HepG2 (cell line): ENCODE data around the gene GRB7. TPM values are rescaled to one million over a fixed set of nuclear protein-coding genes. Genes with fewer than 3 reads are reported as not detected.

ENCODE experiments used
- ATAC-seq: fragments of 200-7000 bp; cut with Tn5 transposase; 3 replicates; pipeline ENCODE4 v1.9.1; 2020; ENCODE audit warnings: mild to moderate bottlenecking, moderate library complexity
- BruUV-seq: library from RNA; stranded (reverse); fragments of 400-500 nt; replicated peaks from 2 replicates; lab custom pipeline; 2021; lab: Mats Ljungman, UMichigan
- CTCF ChIA-PET: fragments of 300-600 bp; formaldehyde crosslinking; extraction: SDS; loops from one replicate; lab custom pipeline; 2021; ENCODE audit warnings: low total read pairs, inconsistent platforms, low intra/inter-chr PET ratio; lab: Yijun Ruan, JAX
- POLR2A ChIA-PET: fragments of 350-600 bp; sonication (Branson Sonifier 250); formaldehyde crosslinking; loops from one replicate; lab custom pipeline; 2020; ENCODE audit warnings: antibody characterized with exemption, inconsistent platforms; lab: Yijun Ruan, JAX
- DNase-seq: peaks from one replicate; pipeline ENCODE4 v3.0.0-alpha.2; 2015; ENCODE audit warnings: low spot score
- FAIRE-seq: peaks from 3 replicates; lab custom pipeline; 2011; peaks lifted over from hg19 to GRCh38; lab: Jason Lieb, UNC
- H2AFZ ChIP-seq: one replicate; pipeline ENCODE4 v1.6.1; 2011; ENCODE audit warnings: low read length, inconsistent platforms
- H3K27ac ChIP-seq: fragments of 300-600 bp; 3 replicates; pipeline ENCODE4 v1.8.0; 2011; ENCODE audit warnings: mixed run types, mild to moderate bottlenecking, mixed read lengths, low read length, inconsistent platforms; ENCODE audit not compliant: insufficient read depth; ENCODE audit errors: extremely low read length
- H3K27me3 ChIP-seq, 2 experiments: fragments of 200-600 bp in 1 of 2; 2 replicates in 1 of 2; 3 replicates in 1 of 2; pipeline versions ENCODE4 v1.6.0 to v1.8.0; 2011; ENCODE audit warnings: low read length in 2 of 2, mild to moderate bottlenecking in 2 of 2, moderate library complexity in 2 of 2, inconsistent platforms in 1 of 2; ENCODE audit not compliant: insufficient read depth in 2 of 2, control insufficient read depth in 1 of 2
- H3K36me3 ChIP-seq, 2 experiments: fragments of 200-600 bp in 1 of 2; replicated peaks in 1 of 2; 2 replicates in 1 of 2; 3 replicates in 1 of 2; pipeline versions ENCODE4 v1.5.1 to v1.8.0; 2011; ENCODE audit warnings: low read length in 2 of 2, inconsistent platforms in 1 of 2; ENCODE audit not compliant: insufficient read depth in 2 of 2, control insufficient read depth in 1 of 2
- H3K4me1 ChIP-seq: 2 replicates; pipeline ENCODE4 v1.5.1; 2012; ENCODE audit warnings: low read length, inconsistent platforms; ENCODE audit not compliant: insufficient read depth
- H3K4me2 ChIP-seq: 2 replicates; pipeline ENCODE4 v1.6.0; 2011; ENCODE audit warnings: low read depth, low read length, inconsistent platforms
- H3K4me3 ChIP-seq, 3 experiments: fragments of 200-600 bp in 1 of 3; sonication (generic), shearing (Covaris generic) in 1 of 3; replicated peaks in 1 of 3; 2 replicates each; pipeline ENCODE4 v1.5.1; 2011 to 2016; ENCODE audit warnings: low read length in 3 of 3, inconsistent platforms in 2 of 3, low read depth in 2 of 3, mild to moderate bottlenecking in 2 of 3, control low read depth in 1 of 3, mixed read lengths in 1 of 3; ENCODE audit not compliant: insufficient read depth in 1 of 3
- H3K79me2 ChIP-seq: one replicate; pipeline ENCODE4 v1.6.1; 2011; ENCODE audit warnings: low read length, inconsistent platforms; ENCODE audit not compliant: insufficient read depth
- H3K9ac ChIP-seq: 2 replicates; pipeline ENCODE4 v1.6.0; 2011; ENCODE audit warnings: mild to moderate bottlenecking, low read depth, low read length, inconsistent platforms; ENCODE audit not compliant: insufficient read depth
- H3K9me3 ChIP-seq: 2 replicates; pipeline ENCODE4 v1.5.1; 2012; ENCODE audit warnings: mild to moderate bottlenecking, low read length
- H4K20me1 ChIP-seq: 2 replicates; pipeline ENCODE4 v1.6.0; 2011; ENCODE audit warnings: inconsistent platforms, mild to moderate bottlenecking, low read length, moderate library complexity; ENCODE audit not compliant: insufficient read depth
- ASH2L ChIP-seq: fragments of 300-600, 200-600 bp; sonication (generic); IDR thresholded peaks from 2 replicates; pipeline ENCODE4 v1.7.0; 2017; ENCODE audit warnings: low read depth, mild to moderate bottlenecking, moderate library complexity, mixed read lengths, low read length; ENCODE audit not compliant: insufficient read length
- FLYWCH1 ChIP-seq: sonication (generic); formaldehyde crosslinking; IDR thresholded peaks from 2 replicates; pipeline ENCODE4 v1.8.1; 2023; ENCODE audit warnings: mild to moderate bottlenecking, missing genetic modification reagents
- FOXC1 ChIP-seq: sonication (generic); formaldehyde crosslinking; IDR thresholded peaks from 2 replicates; pipeline ENCODE4 v1.8.0; 2022; ENCODE audit warnings: mild to moderate bottlenecking, missing genetic modification reagents, borderline replicate concordance
- HBP1 ChIP-seq: IDR thresholded peaks from 2 replicates; pipeline ENCODE4 v1.6.1; 2016; ENCODE audit warnings: low read depth, control low read depth
- HDAC1 ChIP-seq: sonication (generic); formaldehyde crosslinking; IDR thresholded peaks from 2 replicates; pipeline ENCODE4 v1.5.1; 2020; ENCODE audit warnings: mild to moderate bottlenecking, missing genetic modification reagents
- KLF15 ChIP-seq: sonication (generic); formaldehyde crosslinking; IDR thresholded peaks from 2 replicates; pipeline ENCODE4 v1.8.1; 2023; ENCODE audit warnings: borderline replicate concordance, mild to moderate bottlenecking, inconsistent platforms, missing genetic modification reagents, mixed read lengths
- NFAT5 ChIP-seq: sonication (generic); formaldehyde crosslinking; IDR thresholded peaks from 2 replicates; pipeline ENCODE4 v1.4.0; 2020; ENCODE audit warnings: missing genetic modification reagents
- TEAD2 ChIP-seq: sonication (generic); formaldehyde crosslinking; IDR thresholded peaks from 2 replicates; pipeline ENCODE4 v1.9.0; 2021; ENCODE audit warnings: missing genetic modification reagents
- TERF1 ChIP-seq: sonication (generic); formaldehyde crosslinking; IDR thresholded peaks from 2 replicates; pipeline ENCODE4 v1.8.0; 2022; ENCODE audit warnings: mild to moderate bottlenecking, missing genetic modification reagents, moderate library complexity
- ZHX1 ChIP-seq: sonication (generic); formaldehyde crosslinking; IDR thresholded peaks from 2 replicates; pipeline ENCODE4 v1.8.1; 2022; ENCODE audit warnings: low read depth, mild to moderate bottlenecking, missing genetic modification reagents
- ZNF605 ChIP-seq: sonication (generic); formaldehyde crosslinking; IDR thresholded peaks from 2 replicates; pipeline ENCODE4 v1.8.0; 2022; ENCODE audit warnings: mild to moderate bottlenecking, missing genetic modification reagents
- WGBS: methylation state at CpG from one replicate; pipeline ENCODE4 v1.1.6; 2017; ENCODE audit warnings: low lambda C conversion rate; 5-methylcytosine and 5-hydroxymethylcytosine counted together
- in situ Hi-C: cut with HindIII; loops from 2 replicates; pipeline ENCODE4 v1.10.0; 2017; ENCODE audit warnings: low pct_unique_long_range_greater_than_20kb; ENCODE audit not compliant: extremely low pct_ligation_motif_present
- intact Hi-C: fragments of 100-400 bp; cut with micrococcal nuclease; formaldehyde crosslinking; loops from one replicate; pipeline ENCODE4 v1.10.0; 2022; ENCODE audit not compliant: unreplicated experiment
- polyA plus RNA-seq, 8 experiments: library from polyadenylated mRNA; depleted of rRNA in 3 of 8; stranded (reverse) in 7 of 8; unstranded in 1 of 8; fragments of >200 nt; fragmentation: Illumina TruSeq in 4 of 8; extraction: Trizol in 4 of 8; gene quantifications; 2 replicates each; pipeline versions ENCODE4 v1.2.1 to v1.2.3, GENCODE V29; 2011 to 2016; ENCODE audit warnings: low read depth in 4 of 8, missing spikeins in 1 of 8, mixed read lengths in 1 of 8; ENCODE audit not compliant: insufficient read depth in 1 of 8
- total RNA-seq, 5 experiments: library from RNA; depleted of rRNA; stranded (reverse); fragments of >200 nt; fragmentation: Illumina TruSeq; extraction: Trizol; gene quantifications; 2 replicates each; pipeline ENCODE4 v1.2.3, GENCODE V29; 2016; ENCODE audit warnings: low read depth in 1 of 5

The GRB7 gene
- total and polyA plus RNA-seq, 2 of the 13 experiments (the other 11 are each of a cell fraction or from before 2014, with no cell fraction given), result 60.2 to 77.7 TPM

GRCh38 chr17:39753514-39754160 is 15.9 kb downstream of the GRB7 start:
- in situ Hi-C loops, result loop anchor here (5.0 kb wide), 2 partner anchors 81 to 131 kb away; no protein-coding TSS in a partner anchor
- BruUV-seq, result TSS peak; percentile 45
- CTCF ChIA-PET, result interaction anchor here (0.9 to 4.0 kb wide), 10 partner anchors 14 to 206 kb away, joined by 3 to 57 read pairs (median 7); partner anchors contain the start of genes MIEN1 and STARD3
- TF ChIP-seq TEAD2 (CRISPR knock-in tag) (no peak), ZHX1 (no peak), FLYWCH1 (CRISPR knock-in tag) (0 out of 2 replicates have a peak, but pooled peaks have one; percentile 48), HDAC1 (no peak), ASH2L (peak; percentile 19), ZNF605 (CRISPR knock-in tag) (no peak), KLF15 (CRISPR knock-in tag) (no peak), FOXC1 (CRISPR knock-in tag) (0 out of 2 replicates have a peak, but pooled peaks have one; percentile 84), TERF1 (CRISPR knock-in tag) (0 out of 2 replicates have a peak, but pooled peaks have one; percentile 30), NFAT5 (CRISPR knock-in tag) (peak; percentile 72; the same call in 1 of the 2 replicates), HBP1 (peak; percentile 7; the same call in 1 of the 2 replicates)

More at GRCh38 chr17:39753514-39754160, 15.9 kb downstream of the GRB7 start:
- no peak; the same call in 2 of the 3 replicates for ATAC-seq
- Histone ChIP-seq H3K4me3 (peak overlapping the region; percentile 63 to 80 (median 73); a peak in 4 of 6 replicates), H3K4me2 (peak overlapping the region; percentile 91), H3K79me2 (no peaks in the 10 kb centered on the region), H3K36me3 (no peaks in the 10 kb centered on the region), H4K20me1 (no peaks in the 10 kb centered on the region), H3K9ac (peak overlapping the region; percentile 69), H3K4me1 (peaks cover 80% of the 10 kb centered on the region), H3K27me3 (peaks cover 6 to 36% of the 10 kb centered on the region in 2 experiments), H2AFZ (no peak overlapping the region), H3K27ac (peak overlapping the region; percentile 29), H3K9me3 (no peaks in the 10 kb centered on the region)
- DNase-seq, result no peak
- 35% methylated on average over 54 of the region's 55 CpGs for WGBS
- intact Hi-C loops, result loop anchor here (1.0 to 5.0 kb wide), 3 partner anchors 23 to 131 kb away; partner anchors contain the start of gene MIEN1
- no peak for FAIRE-seq
- POLR2A ChIA-PET, result interaction anchor here (0.8 to 5.3 kb wide), 6 partner anchors 14 to 90 kb away, joined by 3 to 52 read pairs (median 6); no protein-coding TSS in a partner anchor
